ENCODE measurements around the gene CEP128.

The CEP128 gene

DNA sequence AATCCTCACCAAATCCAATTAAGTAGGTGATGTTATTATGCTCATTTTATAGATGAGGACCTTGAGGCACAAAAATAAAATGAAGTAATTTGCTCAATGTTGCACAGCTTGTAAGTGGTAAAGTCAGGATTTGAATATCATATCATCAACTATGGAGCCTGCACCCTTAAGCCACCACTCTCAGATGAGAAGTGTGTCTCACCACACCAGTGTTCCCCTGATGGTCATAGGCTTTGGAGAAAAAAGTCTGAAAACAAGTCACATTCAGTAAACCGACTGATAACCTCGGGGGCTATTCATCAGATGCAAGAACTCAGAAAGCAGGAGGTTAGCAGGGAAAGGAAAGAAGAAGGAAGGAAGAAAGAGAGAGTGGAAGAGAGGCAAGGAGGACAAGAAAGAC is 16.7 kb upstream of the CEP128 start:
- no peak for DNase-seq
- H3K27ac ChIP-seq, result no peak overlapping the region
- TF ChIP-seq, protein P1, sequence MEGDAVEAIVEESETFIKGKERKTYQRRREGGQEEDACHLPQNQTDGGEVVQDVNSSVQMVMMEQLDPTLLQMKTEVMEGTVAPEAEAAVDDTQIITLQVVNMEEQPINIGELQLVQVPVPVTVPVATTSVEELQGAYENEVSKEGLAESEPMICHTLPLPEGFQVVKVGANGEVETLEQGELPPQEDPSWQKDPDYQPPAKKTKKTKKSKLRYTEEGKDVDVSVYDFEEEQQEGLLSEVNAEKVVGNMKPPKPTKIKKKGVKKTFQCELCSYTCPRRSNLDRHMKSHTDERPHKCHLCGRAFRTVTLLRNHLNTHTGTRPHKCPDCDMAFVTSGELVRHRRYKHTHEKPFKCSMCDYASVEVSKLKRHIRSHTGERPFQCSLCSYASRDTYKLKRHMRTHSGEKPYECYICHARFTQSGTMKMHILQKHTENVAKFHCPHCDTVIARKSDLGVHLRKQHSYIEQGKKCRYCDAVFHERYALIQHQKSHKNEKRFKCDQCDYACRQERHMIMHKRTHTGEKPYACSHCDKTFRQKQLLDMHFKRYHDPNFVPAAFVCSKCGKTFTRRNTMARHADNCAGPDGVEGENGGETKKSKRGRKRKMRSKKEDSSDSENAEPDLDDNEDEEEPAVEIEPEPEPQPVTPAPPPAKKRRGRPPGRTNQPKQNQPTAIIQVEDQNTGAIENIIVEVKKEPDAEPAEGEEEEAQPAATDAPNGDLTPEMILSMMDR (IDR thresholded peaks at IDR 0.05), result no peak
- peaks cover 0 to 8% (median 8%) of the 10 kb centered on the region in 4 donors for H3K4me1 ChIP-seq
- H3K27me3 ChIP-seq, result peaks cover 0 to 10% of the 10 kb centered on the region in 2 donors
- H3K4me3 ChIP-seq, result no peak overlapping the region
- H3K9me3 ChIP-seq, result no peaks in the 10 kb centered on the region
- H3K36me3 ChIP-seq, result no peaks in the 10 kb centered on the region
- intact Hi-C loops (cut with DNase I; ENCODE audit: low total_unique reads), result no loop called here

- TF ChIP-seq, protein P1 (IDR thresholded peaks at IDR 0.05), result no peak
- H3K4me1 ChIP-seq, result peaks cover 0 to 8% (median 8%) of the 10 kb centered on the region in 4 donors
- intact Hi-C loops (cut with DNase I; ENCODE audit: low total_unique reads), result no loop called here
These were observed 16.1 kb upstream of the CEP128 start for GRCh38 chr14:80957613-80958012.

GRCh38 chr14:80956922-80957321 is 15.4 kb upstream of the CEP128 start:
- TF ChIP-seq, protein P1 (IDR thresholded peaks at IDR 0.05), result no peak
- intact Hi-C loops (cut with DNase I; ENCODE audit: low total_unique reads), result no loop called here
- no peaks in the 10 kb centered on the region for H3K9me3 ChIP-seq

More at GRCh38 chr14:80957613-80958012, 16.1 kb upstream of the CEP128 start:
- DNase-seq, result no peak
- Histone ChIP-seq H3K27ac (no peak overlapping the region), H3K36me3 (no peaks in the 10 kb centered on the region), H3K9me3 (no peaks in the 10 kb centered on the region), H3K4me3 (no peak overlapping the region), H3K27me3 (peaks cover 0 to 10% of the 10 kb centered on the region in 2 donors)

GRCh38 chr14:80956102-80956501 is 14.6 kb upstream of the CEP128 start:
- H3K27me3 ChIP-seq, result peaks cover 0 to 10% of the 10 kb centered on the region in 2 donors
- H3K4me1 ChIP-seq, result peaks cover 0 to 8% (median 8%) of the 10 kb centered on the region in 4 donors
- no peak for DNase-seq
- no peak overlapping the region for H3K27ac ChIP-seq
- TF ChIP-seq, protein P1 (IDR thresholded peaks at IDR 0.05), result no peak
- no peaks in the 10 kb centered on the region for H3K36me3 ChIP-seq
- intact Hi-C loops (cut with DNase I; ENCODE audit: low total_unique reads), result no loop called here
- no peaks in the 10 kb centered on the region for H3K9me3 ChIP-seq
- H3K4me3 ChIP-seq, result no peak overlapping the region

More at GRCh38 chr14:80956922-80957321, 15.4 kb upstream of the CEP128 start:
- Histone ChIP-seq H3K4me3 (no peak overlapping the region), H3K27ac (no peak overlapping the region), H3K36me3 (no peaks in the 10 kb centered on the region), H3K27me3 (peaks cover 0 to 10% of the 10 kb centered on the region in 2 donors), H3K4me1 (peaks cover 0 to 8% (median 8%) of the 10 kb centered on the region in 4 donors)
- peak in 1 of 2 donors; percentile 29 for DNase-seq

DNA sequence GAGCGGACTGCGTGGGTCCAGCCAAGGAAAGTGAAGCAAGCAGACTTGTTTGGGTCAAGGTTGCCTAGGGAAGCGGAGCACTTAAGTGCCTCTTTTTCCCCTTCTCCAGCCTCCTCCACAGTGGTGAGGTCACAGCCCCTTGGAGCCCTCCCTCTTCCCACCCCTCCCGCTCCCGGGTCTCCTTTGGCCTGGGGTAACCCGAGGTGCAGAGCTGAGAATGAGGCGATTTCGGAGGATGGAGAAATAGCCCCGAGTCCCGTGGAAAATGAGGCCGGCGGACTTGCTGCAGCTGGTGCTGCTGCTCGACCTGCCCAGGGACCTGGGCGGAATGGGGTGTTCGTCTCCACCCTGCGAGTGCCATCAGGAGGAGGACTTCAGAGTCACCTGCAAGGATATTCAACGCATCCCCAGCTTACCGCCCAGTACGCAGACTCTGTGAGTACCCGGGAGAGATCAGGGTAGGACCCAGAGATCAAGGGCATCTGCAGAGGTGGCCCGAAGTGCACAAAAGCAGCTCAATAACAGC is 13.9 kb upstream of the CEP128 start, which contains the start of gene TSHR:
Gene TSHR, plus strand, starts transcription at position 206 of the 526 bp plus-strand sequence. Its CDS starts 60 bp downstream, at position 266.
- H3K27me3 ChIP-seq, result peaks cover 0 to 10% of the 10 kb centered on the region in 2 donors
- intact Hi-C loops (cut with DNase I; ENCODE audit: low total_unique reads), result no loop called here
- H3K4me3 ChIP-seq, result peak within 1 kb of the TSS; percentile 39 to 54
- H3K27ac ChIP-seq, result no peak within 1 kb of the TSS
- no peak for DNase-seq
- H3K36me3 ChIP-seq, result no peaks in the 10 kb centered on the region
- TF ChIP-seq, protein P1 (IDR thresholded peaks at IDR 0.05), result no peak
- H3K4me1 ChIP-seq, result peaks cover 0 to 8% (median 8%) of the 10 kb centered on the region in 4 donors
- H3K9me3 ChIP-seq, result no peaks in the 10 kb centered on the region

Data from tibial artery (tissue), 4 donors.